Rectal smooth muscle tissue (tissue), 1 donor: Measurements from ENCODE around the gene MCRS1.

ENCODE experiments used
- H3K27ac ChIP-seq: one replicate; pipeline ENCODE4 v1.7.0; 2013; ENCODE audit warnings: low read depth, low read length, inconsistent platforms
- H3K27me3 ChIP-seq: one replicate; pipeline ENCODE4 v1.7.0; 2013; ENCODE audit warnings: low read length; ENCODE audit not compliant: control insufficient read depth, insufficient read depth
- H3K36me3 ChIP-seq: one replicate; pipeline ENCODE4 v1.7.0; 2013; ENCODE audit warnings: low read length; ENCODE audit not compliant: control insufficient read depth, insufficient read depth
- H3K4me1 ChIP-seq: one replicate; pipeline ENCODE4 v1.7.0; 2013; ENCODE audit warnings: low read length; ENCODE audit not compliant: control insufficient read depth, insufficient read depth
- H3K4me3 ChIP-seq: one replicate; pipeline ENCODE4 v1.7.0; 2013; ENCODE audit warnings: low read length
- H3K9ac ChIP-seq: one replicate; pipeline ENCODE4 v1.7.0; 2013; ENCODE audit warnings: low read length

Gene MCRS1

GRCh38 chr12:49533331-49533730, 34.6 kb downstream of the MCRS1 start:
- no peak overlapping the region for H3K4me3 ChIP-seq
- no peaks in the 10 kb centered on the region for H3K36me3 ChIP-seq
- H3K4me1 ChIP-seq: peaks cover 3% of the 10 kb centered on the region
- H3K27ac ChIP-seq: no peak overlapping the region
- peaks cover 10% of the 10 kb centered on the region for H3K27me3 ChIP-seq
- H3K9ac ChIP-seq: no peak overlapping the region

- Histone ChIP-seq H3K4me1 (no peaks in the 10 kb centered on the region), H3K27me3 (no peaks in the 10 kb centered on the region), H3K9ac (no peak overlapping the region), H3K27ac (no peak overlapping the region), H3K4me3 (no peak overlapping the region), H3K36me3 (peaks cover 2% of the 10 kb centered on the region)
Observed at GRCh38 chr12:49531745-49532144, 36.2 kb downstream of the MCRS1 start.

GRCh38 chr12:49529414-49529813, 38.5 kb downstream of the MCRS1 start:
- Histone ChIP-seq H3K27me3 (no peaks in the 10 kb centered on the region), H3K27ac (no peak overlapping the region)

GRCh38 chr12:49527361-49528130, 40.4 kb downstream of the MCRS1 start:
- H3K9ac ChIP-seq: no peak overlapping the region
- H3K4me3 ChIP-seq: no peak overlapping the region
- H3K36me3 ChIP-seq: peaks cover 9% of the 10 kb centered on the region
- H3K27ac ChIP-seq: no peak overlapping the region
- no peaks in the 10 kb centered on the region for H3K27me3 ChIP-seq
- no peaks in the 10 kb centered on the region for H3K4me1 ChIP-seq

More at GRCh38 chr12:49529414-49529813, 38.5 kb downstream of the MCRS1 start:
- no peak overlapping the region for H3K4me3 ChIP-seq
- peaks cover 9% of the 10 kb centered on the region for H3K36me3 ChIP-seq
- no peaks in the 10 kb centered on the region for H3K4me1 ChIP-seq
- no peak overlapping the region for H3K9ac ChIP-seq

- H3K27me3 ChIP-seq: no peaks in the 10 kb centered on the region
- no peak overlapping the region for H3K9ac ChIP-seq
- no peaks in the 10 kb centered on the region for H3K4me1 ChIP-seq
- H3K36me3 ChIP-seq: peaks cover 9% of the 10 kb centered on the region
- no peak overlapping the region for H3K4me3 ChIP-seq
- H3K27ac ChIP-seq: no peak overlapping the region
Observed at GRCh38 chr12:49525942-49526341, 42.0 kb downstream of the MCRS1 start.

- Histone ChIP-seq H3K4me1 (no peaks in the 10 kb centered on the region), H3K9ac (no peak overlapping the region), H3K36me3 (peaks cover 9% of the 10 kb centered on the region), H3K4me3 (no peak overlapping the region), H3K27me3 (no peaks in the 10 kb centered on the region), H3K27ac (no peak overlapping the region)
Observed at GRCh38 chr12:49524660-49525324, 43.1 kb downstream of the MCRS1 start.

- H3K4me1 ChIP-seq: no peaks in the 10 kb centered on the region
- H3K27ac ChIP-seq: no peak overlapping the region
- peaks cover 7% of the 10 kb centered on the region for H3K36me3 ChIP-seq
- no peak overlapping the region for H3K9ac ChIP-seq
- no peaks in the 10 kb centered on the region for H3K27me3 ChIP-seq
- no peak overlapping the region for H3K4me3 ChIP-seq
Observed at GRCh38 chr12:49521389-49521788, 46.6 kb downstream of the MCRS1 start.

- Histone ChIP-seq H3K27me3 (no peaks in the 10 kb centered on the region), H3K4me3 (no peak overlapping the region), H3K4me1 (no peaks in the 10 kb centered on the region), H3K27ac (no peak overlapping the region), H3K9ac (no peak overlapping the region), H3K36me3 (peaks cover under 1% of the 10 kb centered on the region)
Observed at GRCh38 chr12:49519574-49519936, 48.4 kb downstream of the MCRS1 start.

- Histone ChIP-seq H3K4me1 (no peaks in the 10 kb centered on the region), H3K9ac (no peak overlapping the region), H3K27me3 (no peaks in the 10 kb centered on the region)
Observed at GRCh38 chr12:49518914-49519573, 48.9 kb downstream of the MCRS1 start.

GRCh38 chr12:49515266-49515665, 52.7 kb downstream of the MCRS1 start:
- Histone ChIP-seq H3K9ac (no peak overlapping the region), H3K27ac (no peak overlapping the region), H3K4me3 (no peak overlapping the region)

More at GRCh38 chr12:49518914-49519573, 48.9 kb downstream of the MCRS1 start:
- no peak overlapping the region for H3K4me3 ChIP-seq
- H3K27ac ChIP-seq: no peak overlapping the region
- no peaks in the 10 kb centered on the region for H3K36me3 ChIP-seq

GRCh38 chr12:49512546-49512945, 55.4 kb downstream of the MCRS1 start:
- Histone ChIP-seq H3K4me3 (no peak overlapping the region), H3K36me3 (no peaks in the 10 kb centered on the region)

More at GRCh38 chr12:49515266-49515665, 52.7 kb downstream of the MCRS1 start:
- Histone ChIP-seq H3K27me3 (no peaks in the 10 kb centered on the region), H3K36me3 (no peaks in the 10 kb centered on the region), H3K4me1 (no peaks in the 10 kb centered on the region)

GRCh38 chr12:49511410-49511809, 56.5 kb downstream of the MCRS1 start:
- Histone ChIP-seq H3K27ac (no peak overlapping the region), H3K36me3 (no peaks in the 10 kb centered on the region)

More at GRCh38 chr12:49512546-49512945, 55.4 kb downstream of the MCRS1 start:
- Histone ChIP-seq H3K27me3 (no peaks in the 10 kb centered on the region), H3K9ac (no peak overlapping the region), H3K4me1 (no peaks in the 10 kb centered on the region), H3K27ac (no peak overlapping the region)

More at GRCh38 chr12:49511410-49511809, 56.5 kb downstream of the MCRS1 start:
- no peak overlapping the region for H3K9ac ChIP-seq
- no peaks in the 10 kb centered on the region for H3K4me1 ChIP-seq
- no peak overlapping the region for H3K4me3 ChIP-seq
- H3K27me3 ChIP-seq: no peaks in the 10 kb centered on the region
